HCT116 (cell line): ENCODE measurements around the gene TMEM100. TPM values are rescaled to one million over a fixed set of nuclear protein-coding genes. Genes with fewer than 3 reads are reported as not detected.

ENCODE experiments used
- ATAC-seq: fragments of 200-7000 bp; cut with Tn5 transposase; 2 replicates; pipeline ENCODE4 v1.9.1; 2020; ENCODE audit warnings: mild to moderate bottlenecking, moderate library complexity
- BruUV-seq: library from RNA; stranded (reverse); fragments of 400-500 nt; replicated peaks from 2 replicates; lab custom pipeline; 2021; lab: Mats Ljungman, UMichigan
- CTCF ChIA-PET: fragments of 300-600 bp; sonication (Branson Sonifier 250); formaldehyde crosslinking; loops from one replicate; lab custom pipeline; 2021; ENCODE audit warnings: antibody characterized with exemption; lab: Charles Lee
- POLR2A ChIA-PET: fragments of 300-600, 350-600 bp; sonication (Branson Sonifier 250); formaldehyde crosslinking; loops from one replicate; lab custom pipeline; 2021; ENCODE audit warnings: antibody characterized with exemption; lab: Charles Lee
- RAD21 ChIA-PET, 2 experiments: fragments of 300-600 bp; sonication (Branson Sonifier 250); formaldehyde crosslinking; loops; one replicate each; lab custom pipeline; 2023; ENCODE audit warnings: low total read pairs in 2 of 2; ENCODE audit not compliant: uncharacterized antibody in 2 of 2, unreplicated experiment in 2 of 2, low non-redundant PET in 1 of 2; lab: Charles Lee
- DNase-seq: peaks from one replicate; pipeline ENCODE4 v3.0.0-alpha.2; 2010; ENCODE audit warnings: low read depth, low spot score
- H2AFZ ChIP-seq: fragments of 200-600 bp; shearing (Covaris generic), sonication (generic); 2 replicates; pipeline ENCODE4 v1.6.1; 2017; ENCODE audit warnings: low read depth, mixed run types, mixed read lengths, antibody characterized with exemption, low read length; ENCODE audit not compliant: poor library complexity, severe bottlenecking
- H3K27ac ChIP-seq: 2 replicates; pipeline ENCODE4 v1.5.1; 2012; ENCODE audit warnings: low read depth, low read length
- H3K27me3 ChIP-seq: fragments of 200-600 bp; sonication (generic); 2 replicates; pipeline ENCODE4 v1.6.1; 2016; ENCODE audit warnings: mixed run types, low read length, mixed read lengths; ENCODE audit not compliant: insufficient read depth
- H3K36me3 ChIP-seq, 2 experiments: fragments of 200-500 bp in 1 of 2; fragments of 200-600 bp in 1 of 2; sonication (Bioruptor generic) in 1 of 2; sonication (generic) in 1 of 2; 2 replicates each; pipeline versions ENCODE4 v1.5.1 to v1.6.1; 2014 to 2016; ENCODE audit warnings: low read length in 2 of 2, inconsistent platforms in 1 of 2, mixed read lengths in 1 of 2, mixed run types in 1 of 2; ENCODE audit not compliant: insufficient read depth in 2 of 2, control insufficient read depth in 1 of 2
- H3K4me1 ChIP-seq, 2 experiments: fragments of 200-600 bp in 1 of 2; sonication (generic) in 1 of 2; 2 replicates each; pipeline versions ENCODE4 v1.5.1 to v1.6.1; 2012 to 2017; ENCODE audit warnings: low read length in 2 of 2, inconsistent platforms in 1 of 2, mild to moderate bottlenecking in 1 of 2, mixed read lengths in 1 of 2, mixed run types in 1 of 2, moderate library complexity in 1 of 2; ENCODE audit not compliant: insufficient read depth in 2 of 2, control insufficient read depth in 1 of 2
- H3K4me2 ChIP-seq: fragments of 200-600 bp; sonication (generic); 2 replicates; pipeline ENCODE4 v1.6.1; 2017; ENCODE audit warnings: mixed run types, low read length, mixed read lengths
- H3K4me3 ChIP-seq, 2 experiments: fragments of 200-600 bp in 1 of 2; sonication (generic) in 1 of 2; replicated peaks in 1 of 2; 2 replicates each; pipeline ENCODE4 v1.5.1; 2011 to 2016; ENCODE audit warnings: low read length in 2 of 2, control low read depth in 1 of 2, low read depth in 1 of 2, mild to moderate bottlenecking in 1 of 2, mixed read lengths in 1 of 2, mixed run types in 1 of 2
- H3K79me2 ChIP-seq: fragments of 200-600 bp; sonication (generic); 2 replicates; pipeline ENCODE4 v1.6.1; 2017; ENCODE audit warnings: mild to moderate bottlenecking, mixed run types, low read length, moderate library complexity, mixed read lengths; ENCODE audit not compliant: insufficient read depth
- H3K9ac ChIP-seq: fragments of 200-600 bp; sonication (generic); 2 replicates; pipeline ENCODE4 v1.6.1; 2016; ENCODE audit warnings: low read length, mixed read lengths
- H3K9me2 ChIP-seq: fragments of 200-600 bp; sonication (generic), shearing (Covaris generic); 2 replicates; pipeline ENCODE4 v1.6.1; 2017; ENCODE audit warnings: mixed run types, mild to moderate bottlenecking, moderate library complexity; ENCODE audit not compliant: insufficient read depth
- H3K9me3 ChIP-seq, 2 experiments: fragments of 200-500 bp in 1 of 2; fragments of 200-600 bp in 1 of 2; sonication (Bioruptor generic) in 1 of 2; sonication (generic) in 1 of 2; 2 replicates each; pipeline ENCODE4 v1.6.1; 2014 to 2017; ENCODE audit warnings: low read length in 2 of 2, mixed read lengths in 2 of 2, inconsistent platforms in 1 of 2, low read depth in 1 of 2, mild to moderate bottlenecking in 1 of 2, mixed run types in 1 of 2, moderate library complexity in 1 of 2; ENCODE audit not compliant: control insufficient read depth in 1 of 2, insufficient read depth in 1 of 2
- H4K20me1 ChIP-seq: fragments of 200-600 bp; sonication (generic), shearing (Covaris generic); 2 replicates; pipeline ENCODE4 v1.6.1; 2017; ENCODE audit warnings: mixed run types, mild to moderate bottlenecking, moderate library complexity; ENCODE audit not compliant: insufficient read depth
- ATF3 ChIP-seq: IDR thresholded peaks from 2 replicates; pipeline ENCODE4 v1.6.1; 2012
- CBX3 ChIP-seq: IDR thresholded peaks from 2 replicates; pipeline ENCODE4 v1.6.1; 2012; ENCODE audit warnings: low read depth
- CEBPB ChIP-seq: IDR thresholded peaks from 2 replicates; pipeline ENCODE4 v1.6.1; 2012; ENCODE audit warnings: low read depth
- ELF1 ChIP-seq: IDR thresholded peaks from 2 replicates; pipeline ENCODE4 v1.6.1; 2012; ENCODE audit warnings: low read depth, borderline replicate concordance
- EZH2 ChIP-seq: fragments of 200-600 bp; sonication (generic); IDR thresholded peaks from 2 replicates; pipeline ENCODE4 v1.6.1; 2017; ENCODE audit warnings: antibody characterized with exemption, mixed run types
- EZH2phosphoT487 ChIP-seq: fragments of 200-600 bp; IDR thresholded peaks from 2 replicates; pipeline ENCODE4 v1.6.1; 2018; ENCODE audit warnings: antibody characterized with exemption, borderline replicate concordance
- FOSL1 ChIP-seq: IDR thresholded peaks from 2 replicates; pipeline ENCODE4 v1.6.1; 2012; ENCODE audit warnings: low read depth
- JUND ChIP-seq: IDR thresholded peaks from 2 replicates; pipeline ENCODE4 v1.6.1; 2012
- MAX ChIP-seq: IDR thresholded peaks from 2 replicates; pipeline ENCODE4 v1.6.1; 2012
- RAD21 ChIP-seq: IDR thresholded peaks from 2 replicates; pipeline ENCODE4 v1.6.1; 2012; ENCODE audit warnings: low read depth, mild to moderate bottlenecking
- SIN3A ChIP-seq: IDR thresholded peaks from 2 replicates; pipeline ENCODE4 v1.6.1; 2012; ENCODE audit warnings: low read depth
- SP1 ChIP-seq: IDR thresholded peaks from 2 replicates; pipeline ENCODE4 v1.6.1; 2012; ENCODE audit warnings: low read depth
- SRF ChIP-seq: IDR thresholded peaks from 2 replicates; pipeline ENCODE4 v1.6.1; 2012; ENCODE audit warnings: low read depth
- TCF7L2 ChIP-seq: IDR thresholded peaks from 2 replicates; pipeline ENCODE4 v1.7.0; 2011; ENCODE audit warnings: borderline replicate concordance, inconsistent platforms; ENCODE audit not compliant: insufficient read depth, insufficient read length; ENCODE audit errors: extremely low read depth
- YY1 ChIP-seq: IDR thresholded peaks from 2 replicates; pipeline ENCODE4 v1.6.1; 2011; ENCODE audit warnings: low read length, low read depth, moderate library complexity, mild to moderate bottlenecking; ENCODE audit not compliant: insufficient replicate concordance; ENCODE audit errors: extremely low read depth
- ZBTB33 ChIP-seq: IDR thresholded peaks from 2 replicates; pipeline ENCODE4 v1.6.1; 2011; ENCODE audit warnings: mild to moderate bottlenecking, low read length, moderate library complexity; ENCODE audit not compliant: insufficient replicate concordance; ENCODE audit errors: extremely low read depth
- ZFX ChIP-seq: fragments of 450-650 bp; IDR thresholded peaks from 2 replicates; pipeline ENCODE4 v1.6.1; 2017
- ZNF274 ChIP-seq: fragments of 200-500 bp; sonication (Bioruptor generic); IDR thresholded peaks from 2 replicates; pipeline ENCODE4 v1.6.1; 2014; ENCODE audit warnings: mild to moderate bottlenecking, low read depth, low read length, inconsistent platforms
- intact Hi-C: fragments of 100-400 bp; cut with micrococcal nuclease; formaldehyde crosslinking; loops from 2 replicates; pipeline ENCODE4 v1.10.0; 2022
- total RNA-seq: library from RNA; stranded (reverse); gene quantifications from one replicate; pipeline ENCODE4 v1.2.1, GENCODE V29; 2021; ENCODE audit not compliant: unreplicated experiment

TMEM100 gene
- total RNA-seq, 1 experiment from 2014 or later = not detected

DNA sequence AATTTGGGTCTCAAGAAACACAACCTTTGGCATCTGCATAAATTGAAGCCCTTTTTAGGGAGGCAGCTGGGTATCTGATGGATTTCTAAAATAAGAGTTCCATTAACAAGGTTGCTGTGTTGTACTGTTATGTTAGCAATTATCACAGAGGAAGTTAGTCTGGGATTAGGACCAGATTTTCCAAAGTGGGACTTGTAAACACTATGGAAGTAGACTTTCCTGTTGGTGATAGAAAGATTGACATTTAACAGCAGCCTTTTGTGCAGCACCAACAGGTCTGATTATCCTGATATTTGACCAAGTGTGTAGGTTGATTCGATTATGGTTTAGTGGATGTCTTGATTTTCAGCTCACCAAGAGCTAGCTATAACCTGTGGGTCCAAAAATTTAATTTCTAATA, 46.4 kb downstream of the TMEM100 start:
- H3K4me2 ChIP-seq = no peak overlapping the region
- DNase-seq (no peak), ATAC-seq (no peak)
- CTCF ChIA-PET = interaction anchor here (1.4 kb wide), 1 partner anchor 42 kb away, joined by 3 read pairs; no protein-coding TSS in a partner anchor
- H3K79me2 ChIP-seq = no peaks in the 10 kb centered on the region
- intact Hi-C loops = no loop called here
- RAD21 ChIA-PET = no interaction called here
- BruUV-seq = no TSS peak
- H3K36me3 ChIP-seq = no peaks in the 10 kb centered on the region
- POLR2A ChIA-PET = no interaction called here
- no peaks in the 10 kb centered on the region for H3K9me2 ChIP-seq
- no peaks in the 10 kb centered on the region for H3K9me3 ChIP-seq
- H3K4me3 ChIP-seq = no peak overlapping the region
- H3K27ac ChIP-seq = no peak overlapping the region
- no peaks in the 10 kb centered on the region for H3K4me1 ChIP-seq
- no peak overlapping the region for H2AFZ ChIP-seq
- H4K20me1 ChIP-seq = no peaks in the 10 kb centered on the region
- no peak overlapping the region for H3K9ac ChIP-seq
- TF ChIP-seq YY1 = no peak
- no peak for TF ChIP-seq CBX3
- no peak for TF ChIP-seq SP1
- H3K27me3 ChIP-seq = peaks cover 64% of the 10 kb centered on the region

DNA sequence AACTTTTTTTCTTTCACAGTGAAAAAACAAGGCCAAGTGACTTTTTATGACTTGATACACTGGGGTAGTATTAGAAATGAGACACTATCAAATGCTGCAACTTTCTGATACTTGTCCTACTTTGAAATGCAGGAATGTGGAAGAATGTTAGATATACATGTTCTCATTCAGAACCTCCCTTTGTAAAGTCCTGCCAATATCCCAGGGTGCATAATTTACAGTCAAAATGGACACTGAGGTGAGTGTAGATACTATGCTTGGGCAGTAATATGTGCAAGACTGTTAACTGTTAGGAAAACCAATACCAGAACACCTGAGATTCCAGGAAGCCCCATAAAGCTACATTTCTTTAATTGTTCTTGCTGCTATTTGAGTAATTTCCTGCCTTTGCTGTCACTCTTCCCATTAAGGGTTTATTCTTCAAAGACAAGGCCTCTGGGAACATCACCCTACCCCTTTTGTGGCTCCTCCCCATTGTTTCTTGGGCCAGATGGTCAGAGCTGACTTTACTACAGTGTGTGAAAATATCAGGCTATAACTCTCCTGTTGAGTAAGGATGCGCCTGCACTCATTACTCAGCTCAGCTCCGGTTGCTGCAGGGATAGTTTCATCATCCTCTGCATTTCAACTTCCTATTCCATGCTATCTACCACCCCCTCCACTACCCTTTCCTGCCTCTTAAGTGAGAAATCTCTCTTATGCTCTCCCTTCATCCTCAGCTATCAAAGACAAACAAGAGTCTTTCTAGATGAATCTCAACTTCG, 48.7 kb downstream of the TMEM100 start:
- H3K79me2 ChIP-seq = no peaks in the 10 kb centered on the region
- H3K36me3 ChIP-seq = no peaks in the 10 kb centered on the region
- no peak overlapping the region for H2AFZ ChIP-seq
- H3K9ac ChIP-seq = no peak overlapping the region
- intact Hi-C loops = no loop called here
- no peaks in the 10 kb centered on the region for H3K4me1 ChIP-seq
- POLR2A ChIA-PET = no interaction called here
- BruUV-seq = no TSS peak
- H3K4me3 ChIP-seq = no peak overlapping the region
- H3K27ac ChIP-seq = no peak overlapping the region
- RAD21 ChIA-PET = no interaction called here
- H3K9me2 ChIP-seq = no peaks in the 10 kb centered on the region
- DNase-seq = no peak
- H3K4me2 ChIP-seq = no peak overlapping the region
- ATAC-seq = no peak
- CTCF ChIA-PET = no interaction called here
- H3K27me3 ChIP-seq = peaks cover 64% of the 10 kb centered on the region
- H4K20me1 ChIP-seq = no peaks in the 10 kb centered on the region
- H3K9me3 ChIP-seq = no peaks in the 10 kb centered on the region
- TF ChIP-seq JUND (no peak), EZH2 (no peak), ATF3 (no peak), CEBPB (no peak), ELF1 (no peak), RAD21 (no peak), FOSL1 (no peak), ZFX (no peak), CBX3 (no peak), SIN3A (no peak), ZNF274 (no peak), YY1 (no peak), EZH2phosphoT487 (no peak), SRF (no peak), MAX (no peak), ZBTB33 (no peak), TCF7L2 (no peak)
